Hematopoietic multipotent progenitor cell treated with erythropoietin and hydrocortisone succinate and interleukin-3 and kit ligand, for 4 days (in vitro differentiated cells): ENCODE results near the gene GPER1.
A peak's percentile ranks its signal among the peaks of the same experiment; 100 is the strongest.
"Not testable (repeated sequence)": the region's sequence is repeated elsewhere in the genome, so short reads cannot be mapped to it uniquely, and the experiment has no call there.

Source experiments
- DNase-seq: peaks from one replicate; pipeline ENCODE4 v3.0.0-alpha.2; 2015

The GPER1 gene

GRCh38 chr7:1121886-1122831 lies 34.2 kb downstream of the GPER1 start:
- DNase-seq = no peak

GRCh38 chr7:1122832-1123501 lies 35.1 kb downstream of the GPER1 start:
- no peak for DNase-seq

- no peak for DNase-seq
Measured at GRCh38 chr7:1123715-1124114, 35.8 kb downstream of the GPER1 start.

GRCh38 chr7:1124164-1124563 lies 36.3 kb downstream of the GPER1 start:
- DNase-seq = no peak

- no peak for DNase-seq
Measured at GRCh38 chr7:1124816-1125602, 37.1 kb downstream of the GPER1 start.

- no peak for DNase-seq
Measured at GRCh38 chr7:1125603-1125969, 37.7 kb downstream of the GPER1 start.

- DNase-seq = no peak
Measured at GRCh38 chr7:1127001-1127400, 39.1 kb downstream of the GPER1 start.

- no peak for DNase-seq
Measured at GRCh38 chr7:1129431-1129830, 41.5 kb downstream of the GPER1 start.

GRCh38 chr7:1130021-1130990 lies 42.4 kb downstream of the GPER1 start:
- DNase-seq = no peak

- DNase-seq = no peak
Measured at GRCh38 chr7:1131471-1132265, 43.8 kb downstream of the GPER1 start.

GRCh38 chr7:1134951-1135350 lies 47.0 kb downstream of the GPER1 start:
- no peak for DNase-seq

- peak; percentile 58 for DNase-seq
Measured at GRCh38 chr7:1136841-1137516, 49.1 kb downstream of the GPER1 start.

- no peak for DNase-seq
Measured at GRCh38 chr7:1137517-1138167, 49.7 kb downstream of the GPER1 start.

- no peak for DNase-seq
Measured at GRCh38 chr7:1140476-1141104, 52.7 kb downstream of the GPER1 start.

- DNase-seq = no peak
Measured at GRCh38 chr7:1141651-1142050, 53.7 kb downstream of the GPER1 start.

GRCh38 chr7:1142051-1142635 lies 54.2 kb downstream of the GPER1 start:
- DNase-seq = no peak

GRCh38 chr7:1143031-1143430 lies 55.1 kb downstream of the GPER1 start:
- DNase-seq = not testable (repeated sequence)
